ENCODE results near the gene ARSA. TPM values are rescaled to one million over a fixed set of nuclear protein-coding genes. Genes with fewer than 3 reads are reported as not detected.

Gene ARSA
- polyA plus RNA-seq, 1 donor (not counting 4 experiments of a cell fraction or from before 2014, with no cell fraction given), result 12.1 TPM

GRCh38 chr22:50612168-50612527 lies 15.8 kb downstream of the ARSA start:
- DNase-seq (ENCODE audit: low read depth, low spot score), result no peak
- H3K79me2 ChIP-seq (ENCODE audit: control insufficient read depth, insufficient read depth, low read length), result no peaks in the 10 kb centered on the region
- FAIRE-seq, result no peak

GRCh38 chr22:50611341-50612060 lies 16.5 kb downstream of the ARSA start:
- H3K79me2 ChIP-seq (ENCODE audit: control insufficient read depth, insufficient read depth, low read length), result no peaks in the 10 kb centered on the region
- dilution Hi-C loops (cut with MboI; ENCODE audit: extremely low pct_ligation_motif_present, low sequenced_read_pairs), result no loop called here
- no peak for DNase-seq (ENCODE audit: low read depth, low spot score)
- no peaks in the 10 kb centered on the region for H3K9me3 ChIP-seq (ENCODE audit: control insufficient read depth, low read depth, low read length)
- no peak overlapping the region for H3K9ac ChIP-seq (ENCODE audit: control insufficient read depth, extremely low read depth, insufficient read depth, low read length)
- FAIRE-seq, result no peak
- H4K20me1 ChIP-seq (ENCODE audit: control insufficient read depth, extremely low read depth, insufficient read depth, low read length), result no peaks in the 10 kb centered on the region
- H3K4me3 ChIP-seq (ENCODE audit: control insufficient read depth in 2 of 3, extremely low read depth in 1 of 3, insufficient read depth in 2 of 3, low read depth in 1 of 3, low read length in 3 of 3), result no peak overlapping the region
- peaks cover 2% of the 10 kb centered on the region for H3K4me1 ChIP-seq (ENCODE audit: control insufficient read depth, extremely low read depth, insufficient read depth, low read length)
- no peak overlapping the region for H2AFZ ChIP-seq (ENCODE audit: control insufficient read depth, low read length)
- H3K36me3 ChIP-seq (ENCODE audit: control insufficient read depth in 2 of 2, extremely low read depth in 1 of 2, insufficient read depth in 2 of 2, low read length in 2 of 2), result no peaks in the 10 kb centered on the region
- TF ChIP-seq CTCF (optimal IDR thresholded peaks at IDR 0.05 in 1 of 3, IDR thresholded peaks at IDR 0.05 in 1 of 3, conservative IDR thresholded peaks at IDR 0.05 in 1 of 3; ENCODE audit: extremely low read depth in 1 of 3, insufficient read depth in 2 of 3, low read length in 3 of 3), result no peak
- TF ChIP-seq EZH2 (IDR thresholded peaks at IDR 0.05; ENCODE audit: low read length), result no peak
- H3K27me3 ChIP-seq (ENCODE audit: control insufficient read depth, extremely low read depth, insufficient read depth, low read length), result peaks cover 8% of the 10 kb centered on the region
- no peak overlapping the region for H3K4me2 ChIP-seq (ENCODE audit: control insufficient read depth, extremely low read depth, insufficient read depth, low read depth, low read length)
- H3K27ac ChIP-seq (ENCODE audit: control insufficient read depth, insufficient read depth, low read length), result no peak overlapping the region
- H3K9me1 ChIP-seq (ENCODE audit: control insufficient read depth, extremely low read depth, insufficient read depth, low read length), result no peaks in the 10 kb centered on the region

More at GRCh38 chr22:50612168-50612527, 15.8 kb downstream of the ARSA start:
- H3K4me2 ChIP-seq (ENCODE audit: control insufficient read depth, extremely low read depth, insufficient read depth, low read depth, low read length), result peak overlapping the region; percentile 15
- no peaks in the 10 kb centered on the region for H3K9me3 ChIP-seq (ENCODE audit: control insufficient read depth, low read depth, low read length)
- no peak overlapping the region for H3K9ac ChIP-seq (ENCODE audit: control insufficient read depth, extremely low read depth, insufficient read depth, low read length)
- dilution Hi-C loops (cut with MboI; ENCODE audit: extremely low pct_ligation_motif_present, low sequenced_read_pairs), result no loop called here
- no peak overlapping the region for H3K4me3 ChIP-seq (ENCODE audit: control insufficient read depth in 2 of 3, extremely low read depth in 1 of 3, insufficient read depth in 2 of 3, low read depth in 1 of 3, low read length in 3 of 3)
- TF ChIP-seq CTCF (optimal IDR thresholded peaks at IDR 0.05 in 1 of 3, IDR thresholded peaks at IDR 0.05 in 1 of 3, conservative IDR thresholded peaks at IDR 0.05 in 1 of 3; ENCODE audit: extremely low read depth in 1 of 3, insufficient read depth in 2 of 3, low read length in 3 of 3), result no peak
- TF ChIP-seq EZH2 (IDR thresholded peaks at IDR 0.05; ENCODE audit: low read length), result no peak
- no peak overlapping the region for H3K27ac ChIP-seq (ENCODE audit: control insufficient read depth, insufficient read depth, low read length)
- peaks cover 8% of the 10 kb centered on the region for H3K27me3 ChIP-seq (ENCODE audit: control insufficient read depth, extremely low read depth, insufficient read depth, low read length)
- no peaks in the 10 kb centered on the region for H3K36me3 ChIP-seq (ENCODE audit: control insufficient read depth in 2 of 2, extremely low read depth in 1 of 2, insufficient read depth in 2 of 2, low read length in 2 of 2)
- H4K20me1 ChIP-seq (ENCODE audit: control insufficient read depth, extremely low read depth, insufficient read depth, low read length), result no peaks in the 10 kb centered on the region
- H2AFZ ChIP-seq (ENCODE audit: control insufficient read depth, low read length), result no peak overlapping the region
- peaks cover 2% of the 10 kb centered on the region for H3K4me1 ChIP-seq (ENCODE audit: control insufficient read depth, extremely low read depth, insufficient read depth, low read length)
- no peaks in the 10 kb centered on the region for H3K9me1 ChIP-seq (ENCODE audit: control insufficient read depth, extremely low read depth, insufficient read depth, low read length)

Measured in keratinocyte (primary cell).